Loucy (cell line): ENCODE results near the gene SLC22A14.

ENCODE experiments used
- EZH2phosphoT487 ChIP-seq: fragments of 200-600 bp; IDR thresholded peaks from 2 replicates; pipeline ENCODE4 v1.6.1; 2018; ENCODE audit warnings: antibody characterized with exemption, mild to moderate bottlenecking, moderate library complexity, borderline replicate concordance
- TF ChIP-seq, protein P1 (sequence below): fragments of 200-600 bp; sonication (generic); conservative IDR thresholded peaks from 2 replicates; pipeline ENCODE4 v1.5.1; 2014; ENCODE audit warnings: mild to moderate bottlenecking, antibody characterized with exemption, low read length

DNA sequence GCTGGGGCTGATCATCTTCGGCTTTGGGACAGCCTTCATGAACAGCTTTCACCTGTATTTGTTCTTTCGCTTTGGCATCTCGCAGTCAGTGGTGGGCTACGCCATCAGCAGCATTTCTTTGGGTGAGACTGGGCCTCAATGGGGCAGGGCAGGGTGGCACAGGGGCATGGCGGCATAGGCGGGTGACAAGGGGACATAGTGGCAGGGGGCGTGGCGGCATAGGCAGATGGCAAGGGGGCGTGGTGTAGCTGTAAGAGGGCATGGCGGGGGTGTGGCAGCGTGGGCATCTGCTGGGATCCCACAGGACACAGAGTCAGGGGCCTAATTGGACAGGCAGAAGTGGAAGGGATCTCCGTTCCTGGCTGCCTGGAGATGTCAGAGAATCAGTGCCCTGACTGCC is 25.5 kb downstream of the SLC22A14 start:
- TF ChIP-seq, protein P1, sequence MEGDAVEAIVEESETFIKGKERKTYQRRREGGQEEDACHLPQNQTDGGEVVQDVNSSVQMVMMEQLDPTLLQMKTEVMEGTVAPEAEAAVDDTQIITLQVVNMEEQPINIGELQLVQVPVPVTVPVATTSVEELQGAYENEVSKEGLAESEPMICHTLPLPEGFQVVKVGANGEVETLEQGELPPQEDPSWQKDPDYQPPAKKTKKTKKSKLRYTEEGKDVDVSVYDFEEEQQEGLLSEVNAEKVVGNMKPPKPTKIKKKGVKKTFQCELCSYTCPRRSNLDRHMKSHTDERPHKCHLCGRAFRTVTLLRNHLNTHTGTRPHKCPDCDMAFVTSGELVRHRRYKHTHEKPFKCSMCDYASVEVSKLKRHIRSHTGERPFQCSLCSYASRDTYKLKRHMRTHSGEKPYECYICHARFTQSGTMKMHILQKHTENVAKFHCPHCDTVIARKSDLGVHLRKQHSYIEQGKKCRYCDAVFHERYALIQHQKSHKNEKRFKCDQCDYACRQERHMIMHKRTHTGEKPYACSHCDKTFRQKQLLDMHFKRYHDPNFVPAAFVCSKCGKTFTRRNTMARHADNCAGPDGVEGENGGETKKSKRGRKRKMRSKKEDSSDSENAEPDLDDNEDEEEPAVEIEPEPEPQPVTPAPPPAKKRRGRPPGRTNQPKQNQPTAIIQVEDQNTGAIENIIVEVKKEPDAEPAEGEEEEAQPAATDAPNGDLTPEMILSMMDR, result no peak
- no peak for TF ChIP-seq EZH2phosphoT487
